ENCODE measurements around the gene DNASE1. TPM values are rescaled to one million over a fixed set of nuclear protein-coding genes. Genes with fewer than 3 reads are reported as not detected.

The DNASE1 gene
- total RNA-seq, 4 donors from 2014 or later: 2.5 to 7.3 (median 3.5) TPM

GRCh38 chr16:3661922-3662321, 7.4 kb downstream of the DNASE1 start:
- TF ChIP-seq POLR2A (IDR thresholded peaks at IDR 0.05): no peak
- TF ChIP-seq, protein P1, sequence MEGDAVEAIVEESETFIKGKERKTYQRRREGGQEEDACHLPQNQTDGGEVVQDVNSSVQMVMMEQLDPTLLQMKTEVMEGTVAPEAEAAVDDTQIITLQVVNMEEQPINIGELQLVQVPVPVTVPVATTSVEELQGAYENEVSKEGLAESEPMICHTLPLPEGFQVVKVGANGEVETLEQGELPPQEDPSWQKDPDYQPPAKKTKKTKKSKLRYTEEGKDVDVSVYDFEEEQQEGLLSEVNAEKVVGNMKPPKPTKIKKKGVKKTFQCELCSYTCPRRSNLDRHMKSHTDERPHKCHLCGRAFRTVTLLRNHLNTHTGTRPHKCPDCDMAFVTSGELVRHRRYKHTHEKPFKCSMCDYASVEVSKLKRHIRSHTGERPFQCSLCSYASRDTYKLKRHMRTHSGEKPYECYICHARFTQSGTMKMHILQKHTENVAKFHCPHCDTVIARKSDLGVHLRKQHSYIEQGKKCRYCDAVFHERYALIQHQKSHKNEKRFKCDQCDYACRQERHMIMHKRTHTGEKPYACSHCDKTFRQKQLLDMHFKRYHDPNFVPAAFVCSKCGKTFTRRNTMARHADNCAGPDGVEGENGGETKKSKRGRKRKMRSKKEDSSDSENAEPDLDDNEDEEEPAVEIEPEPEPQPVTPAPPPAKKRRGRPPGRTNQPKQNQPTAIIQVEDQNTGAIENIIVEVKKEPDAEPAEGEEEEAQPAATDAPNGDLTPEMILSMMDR (IDR thresholded peaks at IDR 0.05 in 4 of 5, conservative IDR thresholded peaks at IDR 0.05 in 1 of 5): no peak
- no peaks in the 10 kb centered on the region for H3K27me3 ChIP-seq
- no peaks in the 10 kb centered on the region for H3K9me3 ChIP-seq
- H3K4me1 ChIP-seq: no peaks in the 10 kb centered on the region
- no peak overlapping the region for H3K4me3 ChIP-seq
- intact Hi-C loops (cut with DNase I; ENCODE audit: low total_unique reads) (no loop called here), in situ Hi-C loops (cut with MboI; ENCODE audit: low sequenced_read_pairs in 4 of 4) (no loop called here)
- H3K27ac ChIP-seq: no peak overlapping the region
- ATAC-seq: no peak
- H3K36me3 ChIP-seq: peaks cover 0 to 89% of the 10 kb centered on the region in 2 donors
- no peak for DNase-seq

- in situ Hi-C loops (cut with MboI; ENCODE audit: low sequenced_read_pairs in 4 of 4): no loop called here
Observed at GRCh38 chr16:3662601-3663000, 8.1 kb downstream of the DNASE1 start.

DNA sequence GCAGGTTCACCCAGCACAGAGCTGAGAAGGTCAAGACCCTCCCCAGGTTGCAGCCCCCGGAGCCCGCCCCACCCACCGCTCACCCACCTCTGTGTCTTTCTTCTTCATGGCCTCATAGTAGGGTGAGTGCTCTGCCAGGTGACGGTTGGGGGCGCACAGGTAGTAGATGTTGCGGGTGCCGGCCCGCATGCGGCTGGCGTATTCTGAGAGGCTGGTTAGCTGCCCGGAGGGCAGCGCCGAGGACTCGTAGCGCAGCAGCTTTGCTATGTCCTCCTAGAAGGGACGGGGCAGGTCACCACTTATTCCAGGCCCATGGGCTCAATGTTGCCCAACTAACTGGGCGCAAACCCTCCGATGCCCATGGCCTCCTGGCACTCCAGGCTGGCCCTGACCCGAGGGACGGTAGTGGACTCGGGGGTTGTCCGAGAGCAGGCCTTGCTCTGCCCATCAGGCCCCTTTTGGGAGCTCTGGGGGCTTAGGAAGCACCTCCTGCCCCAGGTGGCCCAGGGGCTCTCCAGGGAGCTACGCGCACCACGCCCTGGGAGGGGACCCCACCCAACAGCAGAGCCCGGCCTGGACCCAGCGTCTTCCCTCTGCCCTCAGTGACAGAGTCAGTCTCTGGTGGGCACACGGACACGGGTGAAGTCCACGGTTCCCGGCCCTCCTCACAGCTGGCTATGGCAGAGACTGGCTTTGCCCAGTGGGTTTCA, 9.9 kb downstream of the DNASE1 start:
- Histone ChIP-seq H3K36me3 (peaks cover 0 to 82% of the 10 kb centered on the region in 2 donors), H3K9me3 (no peaks in the 10 kb centered on the region), H3K27me3 (no peaks in the 10 kb centered on the region), H3K27ac (no peak overlapping the region), H3K4me3 (no peak overlapping the region), H3K4me1 (no peaks in the 10 kb centered on the region)
- ATAC-seq: no peak
- intact Hi-C loops (cut with DNase I; ENCODE audit: low total_unique reads): no loop called here
- in situ Hi-C loops (cut with MboI; ENCODE audit: low sequenced_read_pairs in 4 of 4): no loop called here
- DNase-seq: no peak
- TF ChIP-seq, protein P1 (IDR thresholded peaks at IDR 0.05 in 4 of 5, conservative IDR thresholded peaks at IDR 0.05 in 1 of 5): no peak
- TF ChIP-seq POLR2A (IDR thresholded peaks at IDR 0.05): no peak

More at GRCh38 chr16:3662601-3663000, 8.1 kb downstream of the DNASE1 start:
- DNase-seq (no peak), ATAC-seq (no peak)
- Histone ChIP-seq H3K36me3 (peaks cover 0 to 87% of the 10 kb centered on the region in 2 donors), H3K4me1 (no peaks in the 10 kb centered on the region), H3K27ac (no peak overlapping the region), H3K27me3 (no peaks in the 10 kb centered on the region), H3K4me3 (no peak overlapping the region), H3K9me3 (no peaks in the 10 kb centered on the region)
- TF ChIP-seq POLR2A (IDR thresholded peaks at IDR 0.05): no peak
- TF ChIP-seq, protein P1 (IDR thresholded peaks at IDR 0.05 in 4 of 5, conservative IDR thresholded peaks at IDR 0.05 in 1 of 5): no peak
- intact Hi-C loops (cut with DNase I; ENCODE audit: low total_unique reads): no loop called here

GRCh38 chr16:3665508-3665907, 11.0 kb downstream of the DNASE1 start:
- in situ Hi-C loops (cut with MboI; ENCODE audit: low sequenced_read_pairs in 4 of 4): no loop called here
- no peak overlapping the region for H3K27ac ChIP-seq
- TF ChIP-seq, protein P1 (IDR thresholded peaks at IDR 0.05 in 4 of 5, conservative IDR thresholded peaks at IDR 0.05 in 1 of 5): no peak
- TF ChIP-seq POLR2A (IDR thresholded peaks at IDR 0.05): no peak
- no peak for ATAC-seq
- intact Hi-C loops (cut with DNase I; ENCODE audit: low total_unique reads): no loop called here
- no peaks in the 10 kb centered on the region for H3K9me3 ChIP-seq
- H3K4me1 ChIP-seq: no peaks in the 10 kb centered on the region
- H3K4me3 ChIP-seq: no peak overlapping the region
- no peaks in the 10 kb centered on the region for H3K27me3 ChIP-seq
- peaks cover 0 to 74% of the 10 kb centered on the region in 2 donors for H3K36me3 ChIP-seq
- DNase-seq: no peak

Measured in gastrocnemius medialis (tissue), 4 donors.